Measurements from ENCODE around the gene DGKG. TPM values are rescaled to one million over a fixed set of nuclear protein-coding genes. Genes with fewer than 3 reads are reported as not detected.

The DGKG gene
- total and polyA plus RNA-seq, 3 experiments from 2014 or later, result 0.04 to 0.20 TPM; not detected in 1

GRCh38 chr3:186108941-186109865 lies 252.8 kb downstream of the DGKG start, which contains the start of gene ETV5:
Gene ETV5 (minus strand): TSS chr3:186109089. CDS start chr3:186105868, 3,221 bp downstream.
- Mint-ChIP-seq H3K27ac (peak within 1 kb of the TSS in 6 of 8 donors; percentile 9 to 86 (median 60)), H3K36me3 (peaks cover 0 to 1% (median 0%) of the 10 kb centered on the region in 3 donors), H3K4me3 (peak within 1 kb of the TSS; percentile 85 to 96 (median 92)), H3K9me3 (no peaks in the 10 kb centered on the region), H3K27me3 (peaks cover 66 to 88% of the 10 kb centered on the region in 2 donors), H3K4me1 (peaks cover 34 to 41% (median 39%) of the 10 kb centered on the region in 3 donors)
- no peaks in the 10 kb centered on the region for H3K36me3 ChIP-seq (ENCODE audit: insufficient read depth, low read length)
- H3K9me3 ChIP-seq (ENCODE audit: low read length), result no peaks in the 10 kb centered on the region
- H3K4me3 ChIP-seq (ENCODE audit: low read length), result peak within 1 kb of the TSS; percentile 80
- CTCF ChIA-PET, result interaction anchor here (1.7 kb wide), 1 partner anchor 166 kb away, joined by 4 read pairs; no protein-coding TSS in a partner anchor
- POLR2A ChIA-PET, result no interaction called here
- H3K4me1 ChIP-seq (ENCODE audit: insufficient read depth, low read length), result peaks cover 33% of the 10 kb centered on the region
- peaks cover 62% of the 10 kb centered on the region for H3K27me3 ChIP-seq (ENCODE audit: insufficient read depth, low read length, poor library complexity, severe bottlenecking)
- peak; percentile 82 to 88 (median 87) for DNase-seq
- no peak within 1 kb of the TSS for H3K27ac ChIP-seq (ENCODE audit: low read depth, low read length)

- H3K4me1 Mint-ChIP-seq, result peaks cover 34 to 41% (median 39%) of the 10 kb centered on the region in 3 donors
- H3K27ac Mint-ChIP-seq, result peak overlapping the region in 1 of 8 donors; percentile 59
- CTCF ChIA-PET, result interaction anchor here (1.7 kb wide), 1 partner anchor 165 kb away, joined by 4 read pairs; no protein-coding TSS in a partner anchor
- H3K36me3 Mint-ChIP-seq, result peaks cover 0 to 1% (median 0%) of the 10 kb centered on the region in 3 donors
- Histone ChIP-seq H3K27ac (ENCODE audit: low read depth, low read length) (no peak overlapping the region), H3K4me3 (ENCODE audit: low read length) (peak overlapping the region; percentile 80), H3K36me3 (ENCODE audit: insufficient read depth, low read length) (no peaks in the 10 kb centered on the region), H3K27me3 (ENCODE audit: insufficient read depth, low read length, poor library complexity, severe bottlenecking) (peaks cover 67% of the 10 kb centered on the region), H3K4me1 (ENCODE audit: insufficient read depth, low read length) (peaks cover 33% of the 10 kb centered on the region), H3K9me3 (ENCODE audit: low read length) (no peaks in the 10 kb centered on the region)
- H3K27me3 Mint-ChIP-seq, result peaks cover 58 to 87% of the 10 kb centered on the region in 2 donors
- peak in 4 of 5 donors; percentile 4 to 49 (median 12) for DNase-seq
- POLR2A ChIA-PET, result interaction anchor here (0.6 kb wide), 1 partner anchor 137 kb away, joined by 3 read pairs; no protein-coding TSS in a partner anchor
- peak overlapping the region; percentile 84 to 96 (median 87) for H3K4me3 Mint-ChIP-seq
- H3K9me3 Mint-ChIP-seq, result no peaks in the 10 kb centered on the region
These were observed 253.7 kb downstream of the DGKG start for GRCh38 chr3:186108106-186108940.

GRCh38 chr3:186107215-186108105 lies 254.6 kb downstream of the DGKG start:
- Histone ChIP-seq H3K4me3 (ENCODE audit: low read length) (peak overlapping the region; percentile 80), H3K27ac (ENCODE audit: low read depth, low read length) (no peak overlapping the region), H3K36me3 (ENCODE audit: insufficient read depth, low read length) (no peaks in the 10 kb centered on the region), H3K4me1 (ENCODE audit: insufficient read depth, low read length) (peaks cover 33% of the 10 kb centered on the region), H3K9me3 (ENCODE audit: low read length) (no peaks in the 10 kb centered on the region), H3K27me3 (ENCODE audit: insufficient read depth, low read length, poor library complexity, severe bottlenecking) (peaks cover 64% of the 10 kb centered on the region)
- peaks cover 34 to 41% (median 39%) of the 10 kb centered on the region in 3 donors for H3K4me1 Mint-ChIP-seq
- peak overlapping the region; percentile 84 to 96 (median 86) for H3K4me3 Mint-ChIP-seq
- peak; percentile 20 to 60 (median 29) for DNase-seq
- H3K36me3 Mint-ChIP-seq, result peaks cover 0 to 1% (median 0%) of the 10 kb centered on the region in 3 donors
- peak overlapping the region in 5 of 8 donors; percentile 9 to 59 (median 23) for H3K27ac Mint-ChIP-seq
- no peaks in the 10 kb centered on the region for H3K9me3 Mint-ChIP-seq
- ChIA-PET CTCF (interaction anchor here (1.7 kb wide), 1 partner anchor 164 kb away, joined by 4 read pairs; no protein-coding TSS in a partner anchor), POLR2A (interaction anchor here (0.6 kb wide), 1 partner anchor 138 kb away, joined by 3 read pairs; no protein-coding TSS in a partner anchor)
- H3K27me3 Mint-ChIP-seq, result peaks cover 52 to 83% of the 10 kb centered on the region in 2 donors

- Mint-ChIP-seq H3K27ac (no peak overlapping the region), H3K27me3 (peaks cover 34 to 73% of the 10 kb centered on the region in 2 donors), H3K4me3 (peak overlapping the region in 2 of 7 donors; percentile 10 to 52), H3K36me3 (peaks cover 0 to 1% (median 0%) of the 10 kb centered on the region in 3 donors), H3K4me1 (peaks cover 27 to 33% (median 31%) of the 10 kb centered on the region in 3 donors), H3K9me3 (no peaks in the 10 kb centered on the region)
- H3K9me3 ChIP-seq (ENCODE audit: low read length), result no peaks in the 10 kb centered on the region
- peaks cover 47% of the 10 kb centered on the region for H3K27me3 ChIP-seq (ENCODE audit: insufficient read depth, low read length, poor library complexity, severe bottlenecking)
- H3K27ac ChIP-seq (ENCODE audit: low read depth, low read length), result no peak overlapping the region
- ChIA-PET POLR2A (no interaction called here), CTCF (no interaction called here)
- no peak for DNase-seq
- H3K4me3 ChIP-seq (ENCODE audit: low read length), result no peak overlapping the region
- peaks cover 30% of the 10 kb centered on the region for H3K4me1 ChIP-seq (ENCODE audit: insufficient read depth, low read length)
- no peaks in the 10 kb centered on the region for H3K36me3 ChIP-seq (ENCODE audit: insufficient read depth, low read length)
These were observed 256.5 kb downstream of the DGKG start for GRCh38 chr3:186105543-186105942.

GRCh38 chr3:186102687-186103086 lies 259.3 kb downstream of the DGKG start:
- DNase-seq, result no peak
- H3K4me3 ChIP-seq (ENCODE audit: low read length), result no peak overlapping the region
- peaks cover 8% of the 10 kb centered on the region for H3K4me1 ChIP-seq (ENCODE audit: insufficient read depth, low read length)
- Mint-ChIP-seq H3K9me3 (no peaks in the 10 kb centered on the region), H3K36me3 (no peaks in the 10 kb centered on the region), H3K27me3 (peaks cover 27 to 77% of the 10 kb centered on the region in 2 donors), H3K4me3 (no peak overlapping the region), H3K27ac (no peak overlapping the region), H3K4me1 (peaks cover 6 to 15% (median 12%) of the 10 kb centered on the region in 3 donors)
- H3K27me3 ChIP-seq (ENCODE audit: insufficient read depth, low read length, poor library complexity, severe bottlenecking), result peaks cover 37% of the 10 kb centered on the region
- no peaks in the 10 kb centered on the region for H3K9me3 ChIP-seq (ENCODE audit: low read length)
- no peaks in the 10 kb centered on the region for H3K36me3 ChIP-seq (ENCODE audit: insufficient read depth, low read length)
- ChIA-PET POLR2A (no interaction called here), CTCF (no interaction called here)
- no peak overlapping the region for H3K27ac ChIP-seq (ENCODE audit: low read depth, low read length)

- Histone ChIP-seq H3K27me3 (ENCODE audit: insufficient read depth, low read length, poor library complexity, severe bottlenecking) (peaks cover 31% of the 10 kb centered on the region), H3K9me3 (ENCODE audit: low read length) (no peaks in the 10 kb centered on the region), H3K36me3 (ENCODE audit: insufficient read depth, low read length) (no peaks in the 10 kb centered on the region), H3K27ac (ENCODE audit: low read depth, low read length) (no peak overlapping the region), H3K4me1 (ENCODE audit: insufficient read depth, low read length) (no peaks in the 10 kb centered on the region), H3K4me3 (ENCODE audit: low read length) (no peak overlapping the region)
- H3K36me3 Mint-ChIP-seq, result no peaks in the 10 kb centered on the region
- no peaks in the 10 kb centered on the region for H3K9me3 Mint-ChIP-seq
- peaks cover 0 to 5% (median 4%) of the 10 kb centered on the region in 3 donors for H3K4me1 Mint-ChIP-seq
- no peak overlapping the region for H3K4me3 Mint-ChIP-seq
- no peak for DNase-seq
- H3K27ac Mint-ChIP-seq, result no peak overlapping the region
- POLR2A ChIA-PET, result no interaction called here
- peaks cover 35 to 80% of the 10 kb centered on the region in 2 donors for H3K27me3 Mint-ChIP-seq
- CTCF ChIA-PET, result no interaction called here
These were observed 261.6 kb downstream of the DGKG start for GRCh38 chr3:186100398-186100797.

- peaks cover 0 to 5% (median 4%) of the 10 kb centered on the region in 3 donors for H3K4me1 Mint-ChIP-seq
- no peak for DNase-seq
- H3K27me3 Mint-ChIP-seq, result peaks cover 35 to 85% of the 10 kb centered on the region in 2 donors
- no peak overlapping the region for H3K27ac ChIP-seq (ENCODE audit: low read depth, low read length)
- CTCF ChIA-PET, result no interaction called here
- H3K36me3 Mint-ChIP-seq, result no peaks in the 10 kb centered on the region
- H3K9me3 Mint-ChIP-seq, result no peaks in the 10 kb centered on the region
- no peaks in the 10 kb centered on the region for H3K4me1 ChIP-seq (ENCODE audit: insufficient read depth, low read length)
- H3K4me3 ChIP-seq (ENCODE audit: low read length), result no peak overlapping the region
- no peak overlapping the region for H3K27ac Mint-ChIP-seq
- POLR2A ChIA-PET, result no interaction called here
- no peak overlapping the region for H3K4me3 Mint-ChIP-seq
- no peaks in the 10 kb centered on the region for H3K9me3 ChIP-seq (ENCODE audit: low read length)
- peaks cover 25% of the 10 kb centered on the region for H3K27me3 ChIP-seq (ENCODE audit: insufficient read depth, low read length, poor library complexity, severe bottlenecking)
- H3K36me3 ChIP-seq (ENCODE audit: insufficient read depth, low read length), result no peaks in the 10 kb centered on the region
These were observed 262.9 kb downstream of the DGKG start for GRCh38 chr3:186099178-186099577.

Measured in CD8-positive, alpha-beta memory T cell (primary cell).